ENCODE results near the gene WDFY4.

The WDFY4 gene

GRCh38 chr10:48820699-48821098 is 136.0 kb downstream of the WDFY4 start:
- no peak for DNase-seq (ENCODE audit: low spot score)
- TF ChIP-seq CTCF (IDR thresholded peaks at IDR 0.05; ENCODE audit: extremely low read depth, missing control alignments), result no peak

GRCh38 chr10:48821111-48821510 is 136.4 kb downstream of the WDFY4 start:
- no peak for DNase-seq (ENCODE audit: low spot score)
- no peak for TF ChIP-seq CTCF (IDR thresholded peaks at IDR 0.05; ENCODE audit: extremely low read depth, missing control alignments)

GRCh38 chr10:48821692-48822091 is 137.0 kb downstream of the WDFY4 start:
- no peak for DNase-seq (ENCODE audit: low spot score)
- TF ChIP-seq CTCF (IDR thresholded peaks at IDR 0.05; ENCODE audit: extremely low read depth, missing control alignments), result no peak

- TF ChIP-seq CTCF (IDR thresholded peaks at IDR 0.05; ENCODE audit: extremely low read depth, missing control alignments), result no peak
- no peak for DNase-seq (ENCODE audit: low spot score)
These were observed 149.0 kb downstream of the WDFY4 start for GRCh38 chr10:48833674-48834073.

- no peak for TF ChIP-seq CTCF (IDR thresholded peaks at IDR 0.05; ENCODE audit: extremely low read depth, missing control alignments)
- DNase-seq (ENCODE audit: low spot score), result no peak
These were observed 149.7 kb downstream of the WDFY4 start for GRCh38 chr10:48834189-48834965.

- DNase-seq (ENCODE audit: low spot score), result no peak
These were observed 151.1 kb downstream of the WDFY4 start for GRCh38 chr10:48835781-48836180.

GRCh38 chr10:48836605-48837004 is 151.9 kb downstream of the WDFY4 start:
- no peak for TF ChIP-seq CTCF (IDR thresholded peaks at IDR 0.05; ENCODE audit: extremely low read depth, missing control alignments)
- no peak for DNase-seq (ENCODE audit: low spot score)

More at GRCh38 chr10:48835781-48836180, 151.1 kb downstream of the WDFY4 start:
- TF ChIP-seq CTCF (IDR thresholded peaks at IDR 0.05; ENCODE audit: extremely low read depth, missing control alignments), result no peak

All from GM20000 (cell line).